HepG2 (cell line): ENCODE results near the gene VRK3. TPM values are rescaled to one million over a fixed set of nuclear protein-coding genes. Genes with fewer than 3 reads are reported as not detected.

Experiments used
- CHD2 ChIP-seq: IDR thresholded peaks from 2 replicates; pipeline ENCODE4 v1.6.1; 2011; ENCODE audit warnings: low read depth, low read length, improper control_type of control experiment
- DNMT1 ChIP-seq: sonication (generic); formaldehyde crosslinking; IDR thresholded peaks from 2 replicates; pipeline ENCODE4 v1.5.1; 2020; ENCODE audit warnings: mild to moderate bottlenecking, missing genetic modification reagents
- HMG20A ChIP-seq: IDR thresholded peaks from 2 replicates; pipeline ENCODE4 v1.6.1; 2016; ENCODE audit warnings: borderline replicate concordance
- KIAA2018 ChIP-seq: sonication (generic); formaldehyde crosslinking; IDR thresholded peaks from 2 replicates; pipeline ENCODE4 v1.5.0; 2020; ENCODE audit warnings: mild to moderate bottlenecking, missing genetic modification reagents, borderline replicate concordance
- MYC ChIP-seq: sonication (generic); formaldehyde crosslinking; IDR thresholded peaks from 2 replicates; pipeline ENCODE4 v1.9.0; 2021; ENCODE audit warnings: missing genetic modification reagents, borderline replicate concordance
- NR2C2 ChIP-seq: sonication (generic); formaldehyde crosslinking; IDR thresholded peaks from 2 replicates; pipeline ENCODE4 v1.4.0; 2020; ENCODE audit warnings: missing genetic modification reagents, mild to moderate bottlenecking, moderate library complexity, borderline replicate concordance
- RAD51 ChIP-seq: fragments of 450-650 bp; IDR thresholded peaks from 2 replicates; pipeline ENCODE4 v1.6.1; 2016; ENCODE audit warnings: borderline replicate concordance
- RFXANK ChIP-seq: IDR thresholded peaks from 2 replicates; pipeline ENCODE4 v1.6.1; 2016
- TRIM24 ChIP-seq: sonication (generic); formaldehyde crosslinking; IDR thresholded peaks from 2 replicates; pipeline ENCODE4 v1.8.0; 2022; ENCODE audit warnings: mild to moderate bottlenecking, missing genetic modification reagents
- ZBTB33 ChIP-seq: sonication (generic); formaldehyde crosslinking; IDR thresholded peaks from 2 replicates; pipeline ENCODE4 v1.4.0; 2020; ENCODE audit warnings: missing genetic modification reagents
- ZNF224 ChIP-seq: sonication (generic); formaldehyde crosslinking; IDR thresholded peaks from 2 replicates; pipeline ENCODE4 v1.5.0; 2020; ENCODE audit warnings: mild to moderate bottlenecking, missing genetic modification reagents
- ZNF296 ChIP-seq: sonication (generic); formaldehyde crosslinking; conservative IDR thresholded peaks from 2 replicates; pipeline ENCODE4 v1.5.0; 2020; ENCODE audit warnings: mild to moderate bottlenecking, missing genetic modification reagents
- ZNF513 ChIP-seq: sonication (generic); formaldehyde crosslinking; conservative IDR thresholded peaks from 2 replicates; pipeline ENCODE4 v1.5.0; 2020; ENCODE audit warnings: missing genetic modification reagents
- ZNF552 ChIP-seq: sonication (generic); formaldehyde crosslinking; IDR thresholded peaks from 2 replicates; pipeline ENCODE4 v1.9.0; 2022; ENCODE audit warnings: missing genetic modification reagents, mild to moderate bottlenecking, borderline replicate concordance
- ZNF883 ChIP-seq: sonication (generic); formaldehyde crosslinking; IDR thresholded peaks from 2 replicates; pipeline ENCODE4 v1.5.1; 2020; ENCODE audit warnings: mild to moderate bottlenecking, missing genetic modification reagents; ENCODE audit errors: not compliant biosample characterization
- ZXDC ChIP-seq: sonication (generic); formaldehyde crosslinking; IDR thresholded peaks from 2 replicates; pipeline ENCODE4 v1.5.0; 2020; ENCODE audit warnings: mild to moderate bottlenecking, missing genetic modification reagents
- polyA plus RNA-seq, 8 experiments: library from polyadenylated mRNA; depleted of rRNA in 3 of 8; stranded (reverse) in 7 of 8; unstranded in 1 of 8; fragments of >200 nt; fragmentation: Illumina TruSeq in 4 of 8; extraction: Trizol in 4 of 8; gene quantifications; 2 replicates each; pipeline versions ENCODE4 v1.2.1 to v1.2.3, GENCODE V29; 2011 to 2016; ENCODE audit warnings: low read depth in 4 of 8, missing spikeins in 1 of 8, mixed read lengths in 1 of 8; ENCODE audit not compliant: insufficient read depth in 1 of 8
- total RNA-seq, 5 experiments: library from RNA; depleted of rRNA; stranded (reverse); fragments of >200 nt; fragmentation: Illumina TruSeq; extraction: Trizol; gene quantifications; 2 replicates each; pipeline ENCODE4 v1.2.3, GENCODE V29; 2016; ENCODE audit warnings: low read depth in 1 of 5

Gene VRK3
- total and polyA plus RNA-seq, 2 of the 13 experiments (the other 11 are each of a cell fraction or from before 2014, with no cell fraction given) = 23.8 to 28.3 TPM

GRCh38 chr19:49987159-49987698, 37.9 kb downstream of the VRK3 start (continued):
- TF ChIP-seq KIAA2018 (peak; percentile 99), DNMT1 (CRISPR knock-in tag) (peak; percentile 99), ZNF296 (peak; percentile 100), ZNF224 (CRISPR knock-in tag) (peak; percentile 100), ZXDC (CRISPR knock-in tag) (peak; percentile 99), RAD51 (no peak), TRIM24 (CRISPR knock-in tag) (0 out of 2 replicates have a peak, but pooled peaks have one; percentile 39), ZNF883 (CRISPR knock-in tag) (peak; percentile 100), HMG20A (CRISPR knock-in tag) (peak; percentile 93), ZBTB33 (CRISPR knock-in tag) (peak; percentile 100), CHD2 (no peak), ZNF552 (CRISPR knock-in tag) (peak; percentile 100), NR2C2 (CRISPR knock-in tag) (peak; percentile 79), ZNF513 (CRISPR knock-in tag) (no peak), MYC (peak; percentile 92), RFXANK (CRISPR knock-in tag) (peak; percentile 98)
